GM20000 (cell line): ENCODE results near the gene PPP1R26.
A peak's percentile ranks its signal among the peaks of the same experiment; 100 is the strongest.

Experiments used
- DNase-seq: peaks from one replicate; pipeline ENCODE4 v3.0.0; 2012; ENCODE audit warnings: low spot score
- CTCF ChIP-seq: IDR thresholded peaks from 2 replicates; pipeline ENCODE4 v1.5.1; 2012; ENCODE audit warnings: mild to moderate bottlenecking, control low read depth; ENCODE audit errors: extremely low read depth, missing control alignments

The PPP1R26 gene

GRCh38 chr9:135480071-135480939, 723 bp downstream of the PPP1R26 start:
- DNase-seq = peak; percentile 66
- TF ChIP-seq CTCF = no peak

GRCh38 chr9:135480940-135481310, 1.3 kb downstream of the PPP1R26 start:
- TF ChIP-seq CTCF = no peak
- DNase-seq = no peak

- no peak for DNase-seq
- no peak for TF ChIP-seq CTCF
These were observed 2.6 kb downstream of the PPP1R26 start for GRCh38 chr9:135482015-135482754.

GRCh38 chr9:135484460-135485277, 5.1 kb downstream of the PPP1R26 start:
- DNase-seq = no peak
- TF ChIP-seq CTCF = no peak

GRCh38 chr9:135485385-135485784, 5.8 kb downstream of the PPP1R26 start:
- no peak for TF ChIP-seq CTCF
- no peak for DNase-seq

GRCh38 chr9:135485832-135486231, 6.2 kb downstream of the PPP1R26 start:
- DNase-seq = no peak
- no peak for TF ChIP-seq CTCF
